C1 segment of cervical spinal cord (tissue), 14 donors: Measurements from ENCODE around the gene NPFF.
"Not testable (repeated sequence)": the region's sequence is repeated elsewhere in the genome, so short reads cannot be mapped to it uniquely, and the experiment has no call there.

Source experiments
- DNase-seq, 14 donors: peaks; one replicate each; lab custom pipeline; 2025; lab: John Stamatoyannopoulos, UW

The NPFF gene

DNA sequence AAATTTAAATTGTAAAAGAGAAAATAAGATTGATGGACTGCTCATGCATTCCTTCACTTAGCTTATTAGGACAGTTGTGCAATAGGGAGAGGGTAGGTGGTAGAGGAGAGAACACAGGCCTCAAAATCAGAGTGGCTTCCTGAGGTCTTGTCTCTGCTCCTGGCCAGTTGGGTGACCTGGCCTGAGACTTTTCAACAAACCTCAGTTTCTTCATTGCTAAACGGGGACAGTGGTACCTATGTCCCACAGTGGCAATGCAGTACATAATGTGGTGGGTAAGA is 10.6 kb downstream of the NPFF start:
- no peak for DNase-seq

DNA sequence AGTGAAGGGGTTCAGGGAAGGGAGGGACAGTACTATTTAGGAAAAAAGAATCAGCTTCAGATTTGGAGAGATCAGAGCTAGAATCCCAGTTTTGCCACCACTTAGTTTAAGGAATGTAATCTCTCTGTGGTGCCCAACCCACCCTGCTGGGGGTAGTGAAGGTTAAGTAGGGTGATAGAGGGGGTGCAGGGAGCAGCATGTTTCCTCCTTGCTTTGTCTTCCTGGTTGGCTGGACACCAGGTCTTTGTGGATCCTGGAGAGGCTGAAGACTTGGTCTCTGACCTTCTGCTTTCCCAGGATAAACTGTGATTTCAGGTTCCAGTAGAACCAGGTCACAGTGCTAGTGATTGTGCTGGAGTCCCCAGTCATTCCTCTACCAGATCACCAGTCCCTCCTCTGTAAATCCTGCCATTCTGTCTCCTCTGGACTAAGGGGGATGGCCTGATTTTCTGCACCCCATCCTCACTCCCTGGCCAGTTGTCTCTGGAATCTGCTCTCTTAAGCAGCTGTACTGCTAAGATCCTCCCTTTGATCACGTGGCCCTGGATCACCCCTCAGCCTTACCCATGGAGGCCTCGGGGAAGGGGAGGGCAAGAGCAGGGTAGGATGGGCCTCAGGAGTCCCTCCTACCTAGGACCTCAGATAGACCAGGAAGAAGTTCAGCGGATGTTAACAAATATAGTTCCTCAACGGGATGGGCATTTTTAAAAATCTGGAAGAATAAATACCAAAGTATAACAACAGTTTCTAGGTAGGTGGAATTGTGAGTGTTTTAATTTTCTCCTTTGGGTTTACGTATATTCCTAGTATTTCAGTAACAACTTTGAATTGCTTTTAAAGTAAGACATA is 11.2 kb downstream of the NPFF start:
- DNase-seq = peak in 3 of 14 donors; percentile 10 to 40 (median 14)

DNA sequence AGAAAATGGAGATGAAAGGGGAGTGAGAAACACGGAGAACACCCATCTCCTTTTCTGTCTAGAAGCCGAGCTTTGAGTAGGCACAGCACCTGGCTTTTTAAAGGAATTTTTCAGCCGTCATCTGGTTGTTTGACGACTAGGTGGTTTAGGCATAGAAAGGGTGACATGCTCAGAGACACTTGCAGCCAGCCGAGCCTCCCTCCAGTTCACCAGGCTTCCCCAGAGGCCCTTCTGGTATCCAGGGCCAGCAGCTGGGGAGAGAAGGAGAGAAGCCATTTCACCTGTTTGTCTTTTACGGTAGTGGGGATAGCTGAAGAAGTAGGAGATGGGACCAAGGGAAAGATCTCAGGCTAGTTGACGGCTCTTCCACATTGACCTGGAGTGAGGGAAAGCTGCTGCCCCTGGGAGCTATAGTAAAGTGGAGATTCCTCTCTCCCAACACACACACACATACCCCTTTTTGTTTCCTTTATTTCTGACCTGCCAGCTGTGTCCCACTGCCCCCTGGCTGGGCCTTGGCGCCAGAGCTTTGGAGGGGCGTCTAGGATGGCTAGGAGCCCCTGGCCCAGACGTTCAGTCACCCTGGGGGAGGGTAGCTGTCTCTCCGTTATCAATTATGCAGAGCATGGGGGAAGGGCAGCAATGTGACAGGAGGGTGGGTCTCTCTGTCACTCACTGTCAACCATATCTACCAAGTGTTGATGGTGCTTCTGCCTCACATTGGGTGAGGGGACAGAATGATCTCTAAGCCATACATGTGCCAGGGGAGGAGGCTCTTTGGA is 13.5 kb downstream of the NPFF start:
- DNase-seq = peak in 1 of 14 donors; percentile 20

DNA sequence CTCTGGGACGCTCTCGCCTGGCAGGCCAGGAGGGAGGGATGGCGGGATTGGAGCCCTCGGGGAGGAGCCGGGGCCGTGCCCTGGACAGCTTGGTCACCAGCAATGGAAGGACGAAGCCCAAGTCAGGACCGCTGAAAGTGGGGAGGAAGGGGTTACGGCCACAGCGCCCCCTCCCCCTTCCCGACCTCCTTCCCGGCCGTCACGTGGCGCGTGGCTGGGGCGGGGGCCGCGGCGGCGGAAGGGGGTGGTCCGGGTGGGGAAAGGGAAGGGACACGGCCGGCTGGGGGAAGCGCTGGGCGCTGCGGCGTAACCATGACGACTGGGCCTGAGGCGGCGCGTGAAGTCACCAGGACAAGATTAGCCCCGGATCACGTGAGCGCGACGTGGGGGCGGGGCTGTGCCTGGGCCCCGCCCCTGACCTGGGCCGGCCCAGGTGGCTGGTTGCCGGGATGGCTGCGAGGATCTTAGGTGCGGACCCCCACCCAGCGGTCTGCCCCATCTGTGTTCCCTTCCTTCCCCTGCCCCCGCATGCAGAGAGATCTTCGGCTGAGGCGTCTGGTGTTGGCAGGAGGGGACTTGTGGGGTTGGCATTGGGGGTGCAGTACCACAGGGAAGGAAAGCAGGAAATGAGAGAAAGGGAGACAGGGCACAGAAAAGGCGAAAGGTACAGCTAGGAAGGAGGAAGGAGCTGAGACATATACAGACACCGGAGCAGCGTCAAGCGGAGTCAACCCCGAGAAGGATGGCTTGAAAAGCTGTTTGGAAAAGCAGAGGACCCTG is 14.3 kb downstream of the NPFF start:
- peak; percentile 56 to 97 (median 87) for DNase-seq

DNA sequence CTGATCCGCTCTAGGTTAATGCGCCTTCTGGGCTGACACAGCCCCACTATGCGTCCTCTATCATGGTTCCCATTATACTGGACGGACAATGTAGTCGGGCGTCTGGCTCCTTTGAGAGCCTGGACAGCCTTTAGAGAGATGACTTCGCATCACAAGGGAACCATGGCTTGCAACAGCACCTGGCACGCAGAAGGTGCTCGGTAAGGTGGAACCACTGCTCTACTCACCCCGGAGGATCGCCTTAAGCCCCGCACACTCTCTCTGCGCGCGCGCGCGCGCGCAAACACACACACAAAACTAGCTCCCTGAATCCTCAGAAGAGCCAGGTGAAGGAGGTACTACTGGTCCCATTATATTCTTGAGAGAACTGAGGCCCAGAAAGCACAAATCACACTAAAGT is 15.1 kb downstream of the NPFF start:
- peak in 3 of 14 donors; percentile 26 to 41 (median 29) for DNase-seq

DNA sequence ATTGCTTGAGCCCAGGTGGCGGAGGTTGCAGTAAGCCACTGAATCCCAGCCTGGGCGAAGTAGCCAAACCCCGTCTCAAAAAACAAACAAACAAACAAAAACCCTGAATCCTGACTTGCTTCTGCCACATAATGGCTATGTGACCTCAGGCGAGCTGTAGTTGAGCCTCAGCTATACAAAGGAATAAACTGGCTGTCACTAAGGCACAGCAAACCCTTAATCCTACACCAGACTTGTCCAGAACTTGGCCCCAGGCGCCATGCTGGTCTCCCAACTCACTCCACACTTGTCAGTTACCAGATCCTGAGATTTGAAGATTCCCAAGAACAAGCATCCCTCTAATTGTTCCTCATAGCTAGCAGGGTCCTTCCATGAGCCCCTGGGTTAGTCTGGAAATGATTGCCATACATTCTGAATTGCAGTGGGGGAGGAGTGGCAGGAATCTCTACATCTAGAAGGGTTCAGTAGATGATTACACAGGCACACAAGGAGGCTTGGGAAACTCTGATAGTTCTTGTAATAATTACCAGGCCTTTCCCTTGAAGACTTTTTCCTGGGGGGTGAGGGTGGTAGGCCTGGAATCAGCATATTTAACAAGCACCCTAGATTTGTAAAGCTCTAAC is 17.9 kb downstream of the NPFF start:
- DNase-seq = no peak

DNA sequence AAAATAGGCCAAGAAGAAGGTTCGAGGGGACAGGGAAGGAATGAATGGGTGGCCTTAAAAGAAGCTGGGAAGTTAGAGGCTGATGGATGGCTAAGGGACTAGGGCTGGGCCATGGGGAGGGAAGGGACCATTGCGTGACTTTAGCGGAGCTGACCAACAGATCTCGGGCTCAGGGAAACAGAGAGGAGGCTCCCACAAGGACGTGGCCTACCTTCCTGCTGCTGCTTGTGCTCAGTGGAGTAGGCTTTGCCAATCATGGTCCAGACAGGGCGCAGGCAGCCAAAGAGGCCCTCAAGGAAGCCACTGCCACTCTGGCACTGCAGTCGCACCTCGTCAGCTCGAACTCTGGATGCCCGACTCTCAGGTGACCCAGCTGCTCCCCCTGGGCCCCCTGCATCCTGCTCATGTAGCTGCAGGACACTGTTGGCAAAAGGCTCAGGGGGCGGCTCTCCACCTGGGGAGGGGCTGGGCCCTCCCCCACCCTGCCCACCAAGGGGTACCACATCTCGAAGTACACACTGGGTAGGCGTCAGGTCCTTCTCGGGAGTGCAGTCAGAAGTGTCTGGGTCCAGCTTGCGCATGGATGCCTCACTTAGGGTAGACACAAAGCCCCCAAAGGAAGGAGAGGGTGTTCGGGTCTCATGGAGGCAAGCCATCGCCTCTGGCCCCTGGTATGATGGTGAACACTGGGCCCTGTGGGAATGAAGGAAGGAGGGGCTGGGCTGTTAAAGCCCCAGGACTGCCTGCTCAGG is 20.4 kb downstream of the NPFF start:
- DNase-seq = no peak

DNA sequence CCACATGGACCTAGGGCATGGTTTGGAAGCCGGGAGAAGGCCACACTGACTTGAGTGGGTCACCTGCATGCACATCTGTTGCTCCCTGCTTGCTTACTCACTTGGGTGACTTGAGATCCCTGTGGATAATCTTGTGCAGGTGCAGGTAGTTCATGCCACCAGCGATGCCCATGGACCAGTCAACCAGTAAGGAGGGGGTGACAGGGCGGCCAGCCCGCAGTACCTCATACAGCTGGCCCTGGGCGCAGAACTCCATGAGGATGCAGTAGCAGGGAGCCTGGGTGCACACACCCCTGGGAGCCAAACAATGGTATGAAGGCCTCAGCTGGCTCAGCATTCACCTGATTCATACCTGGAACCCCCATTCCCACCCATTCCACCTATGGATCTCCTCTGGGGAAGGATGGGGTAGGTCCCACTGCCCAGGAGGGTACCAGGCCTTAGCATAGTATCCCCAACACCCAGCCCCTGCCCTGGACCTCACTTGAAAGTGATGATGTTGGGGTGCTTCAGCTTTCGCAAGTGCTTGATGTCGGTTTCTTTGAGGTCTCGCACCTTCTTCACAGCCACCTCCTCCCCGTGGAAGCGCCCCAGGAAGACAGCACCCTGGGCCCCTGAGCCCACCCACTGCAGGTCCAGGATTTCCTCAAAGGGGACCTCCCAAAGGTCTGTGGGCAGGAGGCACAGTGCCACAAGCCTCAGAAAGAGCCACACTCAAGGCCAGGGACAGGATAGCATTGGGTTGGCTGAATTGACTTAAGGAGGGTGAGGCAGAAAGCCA is 21.1 kb downstream of the NPFF start:
- no peak for DNase-seq

DNA sequence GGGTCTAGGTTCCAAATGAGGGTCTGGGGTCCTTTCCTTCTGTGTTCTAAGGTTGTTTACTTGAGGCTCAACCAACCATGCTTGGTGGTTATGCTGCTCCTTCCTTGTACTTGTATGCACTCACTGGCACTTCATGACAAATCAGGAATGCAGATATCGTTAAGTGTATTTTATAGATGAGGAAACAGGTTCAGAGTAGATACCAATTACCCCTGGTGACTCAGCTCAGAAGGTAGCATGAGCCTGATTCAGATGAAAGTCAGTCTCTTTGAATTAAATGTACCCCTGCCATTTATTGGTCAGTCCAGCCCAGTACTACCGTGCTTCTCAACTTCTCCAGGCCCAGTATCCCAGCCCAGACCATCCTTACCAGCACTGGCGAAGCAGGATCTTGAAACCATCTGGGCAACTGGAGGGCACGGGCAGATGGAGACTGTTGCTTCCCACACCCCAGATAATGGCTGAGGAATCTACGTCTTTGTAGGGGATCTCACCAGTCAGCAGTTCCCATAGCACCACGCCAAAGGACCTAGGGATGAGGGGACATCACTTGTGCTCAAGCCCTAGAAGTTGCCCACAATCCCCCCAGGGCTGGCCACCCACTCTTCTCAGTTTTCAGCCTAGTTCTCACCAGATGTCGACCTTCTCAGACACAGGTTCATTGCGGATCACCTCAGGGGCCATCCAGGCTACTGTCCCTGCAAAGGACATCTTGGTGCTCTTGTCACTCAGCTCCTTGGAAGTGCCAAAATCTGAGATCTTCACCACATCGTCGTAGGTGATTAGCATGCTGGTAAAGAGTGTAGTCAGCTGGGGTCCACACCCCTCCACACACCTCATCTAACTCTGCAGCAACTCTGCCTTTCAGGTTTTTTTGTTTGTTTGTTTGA is 22.4 kb downstream of the NPFF start:
- DNase-seq = no peak

DNA sequence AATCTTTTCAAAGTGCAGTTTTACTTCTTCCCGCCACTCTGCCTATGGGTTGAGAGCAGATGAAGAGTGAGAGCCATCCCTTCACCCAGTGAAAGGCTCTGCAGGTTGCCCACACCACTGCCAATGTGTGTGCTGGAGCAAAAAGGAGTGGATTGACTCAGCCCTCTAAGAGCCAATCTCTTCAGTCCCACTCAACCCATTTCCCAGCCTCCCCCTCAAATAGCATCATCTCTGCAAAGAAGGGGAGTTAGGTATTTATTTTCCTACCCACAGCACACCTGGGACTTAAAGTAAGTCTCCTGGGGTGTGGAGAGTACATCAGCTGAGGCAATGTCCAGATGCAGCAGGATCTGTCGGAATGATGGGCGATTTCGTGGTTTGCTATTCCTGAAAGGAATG is 23.3 kb downstream of the NPFF start:
- no peak for DNase-seq

DNA sequence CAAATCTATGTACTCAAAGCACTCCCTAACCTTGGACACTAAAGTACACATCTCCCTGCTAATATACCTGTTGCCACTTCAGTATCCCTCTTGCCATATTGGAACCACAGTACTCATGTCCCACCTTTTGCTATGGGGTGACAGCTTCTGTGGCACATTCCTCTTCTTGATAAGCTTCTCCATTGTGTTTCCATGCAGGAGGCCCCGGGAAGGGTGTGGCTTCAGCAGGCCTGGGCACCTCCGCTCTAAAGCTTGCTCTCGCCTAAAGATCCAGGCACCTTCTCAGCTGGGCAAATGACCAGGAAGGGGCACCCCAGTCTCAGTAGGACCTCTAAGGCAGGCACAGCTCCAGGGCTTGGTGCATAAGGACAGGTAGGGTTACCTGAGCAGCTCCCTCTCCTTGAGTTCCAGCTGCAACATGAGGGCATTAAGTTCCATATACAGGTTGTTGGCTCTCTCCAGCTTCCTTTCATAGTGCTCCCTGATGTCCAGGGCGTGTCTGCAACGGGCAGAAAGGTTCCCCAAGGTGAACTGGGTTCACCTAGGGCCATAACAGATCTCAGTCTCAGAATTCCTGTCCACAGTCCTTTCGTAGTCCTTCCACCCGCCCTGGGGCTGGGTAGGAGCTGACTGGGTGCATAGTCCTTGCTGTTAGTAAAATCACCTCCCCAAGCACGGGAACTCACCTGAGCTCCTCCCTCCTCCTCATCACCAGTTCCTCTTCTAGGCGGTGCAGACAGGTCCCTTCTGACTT is 23.9 kb downstream of the NPFF start:
- no peak for DNase-seq

DNA sequence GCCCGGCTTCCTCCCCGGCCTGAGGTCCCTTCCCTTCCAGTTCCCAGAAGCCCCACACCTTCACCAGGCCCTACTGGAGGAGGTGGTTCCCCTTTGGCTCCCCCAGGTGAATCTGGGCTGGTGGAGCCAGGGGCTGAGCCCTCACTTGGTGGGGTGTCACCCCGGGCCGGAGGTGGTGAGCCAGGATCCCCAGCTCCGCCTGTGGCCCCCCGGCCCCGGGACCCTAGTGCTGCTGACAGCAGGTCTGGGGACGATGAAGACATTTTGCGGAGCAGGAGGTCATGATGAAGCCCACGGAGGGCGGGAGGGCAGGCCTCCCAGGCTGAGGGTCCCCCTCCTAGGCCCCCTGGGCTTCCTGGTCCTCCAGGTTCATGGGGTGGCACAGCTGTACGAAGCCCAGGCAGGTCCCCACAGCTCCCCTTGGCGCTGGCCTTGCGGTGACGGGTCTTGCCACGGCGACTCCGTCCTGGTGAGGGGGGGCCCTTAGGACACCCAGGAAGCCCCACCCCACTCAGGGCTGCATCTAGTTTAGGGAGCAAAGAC is 24.6 kb downstream of the NPFF start:
- DNase-seq = no peak

DNA sequence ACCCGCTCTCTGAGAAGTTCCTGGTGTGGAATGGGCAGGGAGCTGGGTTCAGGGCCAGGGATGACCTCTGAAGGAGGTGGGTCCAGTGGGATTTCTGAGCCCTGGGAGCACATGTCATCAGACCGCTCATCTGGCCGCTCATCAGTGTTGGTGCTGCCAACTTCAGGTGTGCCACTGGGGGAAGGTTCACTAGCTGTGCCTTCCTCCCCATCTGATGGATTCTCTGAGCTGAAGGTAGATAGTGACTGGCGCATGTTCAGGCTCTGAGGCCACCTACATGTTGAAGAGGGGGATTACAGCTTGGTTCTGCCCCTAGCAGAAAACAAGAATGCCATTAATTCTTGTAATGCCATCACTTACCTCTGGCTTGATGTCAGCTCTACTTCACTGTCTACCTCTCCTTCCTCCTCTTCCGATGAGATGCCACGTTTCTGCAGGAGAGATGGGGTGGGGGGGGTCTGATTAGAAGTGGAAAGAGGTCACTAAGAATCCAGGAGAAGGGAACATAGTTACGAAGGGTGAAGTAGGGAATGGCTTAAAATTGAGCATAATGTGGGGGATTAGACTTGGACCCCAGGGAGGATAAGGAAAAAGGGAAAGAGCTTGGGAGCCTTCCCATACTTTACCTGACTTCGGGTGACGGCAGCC is 25.2 kb downstream of the NPFF start:
- no peak for DNase-seq

DNA sequence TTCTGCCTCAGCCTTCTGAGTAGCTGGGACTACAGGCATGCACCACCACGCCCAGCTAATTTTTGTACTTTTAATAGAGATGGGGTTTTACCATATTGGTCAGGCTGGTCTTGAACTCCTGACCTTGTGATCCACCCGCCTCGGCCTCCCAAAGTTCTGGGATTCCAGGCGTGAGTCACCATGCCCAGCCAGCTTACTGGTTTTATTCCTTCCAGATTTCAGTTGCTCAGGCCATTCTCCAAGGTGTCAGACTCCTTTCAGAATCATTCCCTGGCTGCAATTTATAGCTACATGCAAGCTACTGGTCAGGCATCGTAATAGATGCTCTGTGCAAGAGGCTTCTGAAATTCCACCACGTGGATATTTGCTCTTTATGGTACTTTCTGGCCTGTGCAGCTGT is 25.8 kb downstream of the NPFF start:
- not testable (repeated sequence) for DNase-seq

DNA sequence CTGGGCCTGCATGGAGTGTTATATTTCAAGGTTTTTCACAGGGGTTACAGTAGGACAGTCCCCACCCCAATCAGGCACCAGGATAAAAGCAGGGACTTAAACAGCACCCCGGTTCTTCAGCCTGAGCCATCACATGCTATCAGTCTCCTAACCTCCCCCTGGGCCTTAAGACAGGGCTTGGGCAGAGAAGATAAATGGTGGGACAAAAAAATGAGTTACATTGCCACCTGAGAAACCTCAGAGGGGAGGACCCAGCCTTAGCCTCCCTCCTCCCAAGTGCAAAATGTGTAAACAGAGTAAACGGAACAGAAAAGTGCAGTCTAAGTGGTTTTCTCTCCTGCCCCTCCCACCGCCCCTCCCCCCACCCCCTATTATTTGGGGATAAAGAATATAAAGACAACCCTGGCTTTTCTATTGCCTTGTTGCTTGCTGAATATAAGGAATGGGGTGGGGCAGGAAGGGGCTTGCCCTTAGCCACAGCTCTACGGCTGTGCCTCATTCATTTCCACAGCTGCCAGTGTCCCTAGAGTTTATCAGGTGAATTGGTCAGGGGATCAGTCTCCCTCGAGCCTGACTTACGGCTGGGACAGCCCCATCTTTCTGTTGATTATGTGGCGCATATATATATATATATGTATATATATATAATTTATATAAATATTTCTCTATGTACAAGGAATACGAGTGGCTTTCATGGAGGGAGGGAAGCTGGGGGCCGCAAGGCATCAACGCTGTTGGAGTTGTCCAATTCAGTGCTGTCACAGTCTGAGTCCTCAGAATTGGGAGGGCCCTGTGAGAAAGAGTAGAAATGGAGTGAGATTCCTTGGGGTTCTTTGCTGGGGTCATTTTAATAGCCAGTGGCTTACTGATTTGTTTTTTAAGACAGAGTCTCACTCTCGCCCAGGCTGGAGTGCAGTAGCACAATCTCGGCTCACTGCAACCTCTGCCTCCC is 26.5 kb downstream of the NPFF start:
- no peak for DNase-seq

DNA sequence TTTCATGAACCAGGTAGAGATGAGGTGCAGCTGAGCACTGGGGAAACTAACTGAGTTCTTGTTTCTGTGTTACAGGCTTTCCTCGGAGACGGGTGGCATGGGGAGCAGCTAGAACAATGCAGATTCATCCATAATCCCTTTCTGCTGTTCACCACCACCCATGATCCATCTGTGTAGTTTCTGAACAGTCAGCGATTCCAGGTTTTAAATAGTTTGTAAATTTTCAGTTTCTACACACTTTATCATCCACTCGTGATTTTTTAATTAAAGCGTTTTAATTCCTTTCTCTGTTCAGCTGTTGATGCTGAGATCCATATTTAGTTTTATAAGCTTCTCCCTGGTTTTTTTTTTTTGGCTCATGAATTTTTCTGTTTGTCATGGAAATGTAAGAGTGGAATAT is 28.0 kb downstream of the NPFF start:
- DNase-seq = no peak

DNA sequence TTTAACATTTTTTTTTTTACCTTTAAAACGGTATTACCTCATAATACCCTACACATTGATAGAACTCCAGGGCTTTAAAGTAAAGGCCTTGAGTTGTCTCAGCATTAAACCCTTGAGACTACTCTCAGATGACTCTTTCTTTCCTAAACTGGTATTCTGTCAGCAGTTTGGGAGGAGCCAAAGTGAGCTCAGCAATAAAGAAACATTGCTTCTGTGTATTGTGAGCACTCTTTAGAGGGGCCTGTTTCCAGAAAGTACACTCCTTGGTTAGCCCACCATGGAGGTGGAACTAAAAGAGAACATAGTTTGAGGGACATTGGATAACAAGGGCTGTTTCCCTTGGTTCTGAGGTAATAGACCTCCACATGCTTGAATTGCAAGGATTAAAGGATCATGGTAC is 28.4 kb downstream of the NPFF start:
- DNase-seq = no peak
